Neural progenitor cell (in vitro differentiated cells): Measurements from ENCODE around the gene KLHL29. TPM values are rescaled to one million over a fixed set of nuclear protein-coding genes. Genes with fewer than 3 reads are reported as not detected.
A peak's percentile ranks its signal among the peaks of the same experiment; 100 is the strongest.

Source experiments
- DNase-seq: peaks from one replicate; pipeline ENCODE4 v3.0.0-alpha.2; 2016; ENCODE audit warnings: low spot score
- H2AFZ ChIP-seq: fragments of 200-600 bp; sonication (generic); replicated peaks from 2 replicates; pipeline ENCODE4 v1.6.1; 2016; ENCODE audit warnings: antibody characterized with exemption
- H3F3A ChIP-seq: fragments of 200-600 bp; sonication (generic); 2 replicates; pipeline ENCODE4 v1.6.1; 2016; ENCODE audit warnings: antibody characterized with exemption, low read depth
- H3K27ac ChIP-seq: fragments of 200-600 bp; sonication (generic); 2 replicates; pipeline ENCODE4 v1.5.1; 2016; ENCODE audit warnings: mild to moderate bottlenecking
- H3K27me3 ChIP-seq: fragments of 200-600 bp; sonication (generic); 2 replicates; pipeline ENCODE4 v1.6.1; 2016; ENCODE audit warnings: mild to moderate bottlenecking, moderate library complexity
- H3K36me3 ChIP-seq: fragments of 200-600 bp; sonication (generic); 2 replicates; pipeline ENCODE4 v1.5.1; 2016
- H3K4me1 ChIP-seq: fragments of 200-600 bp; sonication (generic); 2 replicates; pipeline ENCODE4 v1.6.1; 2016; ENCODE audit warnings: mixed run types
- H3K4me2 ChIP-seq: fragments of 200-600 bp; sonication (generic); 2 replicates; pipeline ENCODE4 v1.6.1; 2016
- H3K4me3 ChIP-seq: fragments of 200-600 bp; sonication (generic); 2 replicates; pipeline ENCODE4 v1.5.1; 2016
- H3K79me2 ChIP-seq: fragments of 200-600 bp; sonication (generic); 2 replicates; pipeline ENCODE4 v1.6.1; 2016; ENCODE audit warnings: low read depth
- H3K9ac ChIP-seq: fragments of 200-600 bp; sonication (generic); 2 replicates; pipeline ENCODE4 v1.6.1; 2016
- H3K9me3 ChIP-seq: fragments of 200-600 bp; sonication (generic); 2 replicates; pipeline ENCODE4 v1.5.1; 2016; ENCODE audit warnings: low read depth
- H4K20me1 ChIP-seq: fragments of 200-600 bp; sonication (generic); 2 replicates; pipeline ENCODE4 v1.6.1; 2016; ENCODE audit warnings: low read depth
- H3K27ac Mint-ChIP-seq: 3 replicates; pipeline ENCODE4 v1.8.0; 2021; ENCODE audit warnings: mixed read lengths
- H3K27me3 Mint-ChIP-seq: 2 replicates; pipeline ENCODE4 v1.8.0; 2022; ENCODE audit warnings: low read depth, mild to moderate bottlenecking, inconsistent platforms, moderate library complexity, mixed read lengths; ENCODE audit not compliant: insufficient read depth
- H3K36me3 Mint-ChIP-seq: 3 replicates; pipeline ENCODE4 v1.8.0; 2021; ENCODE audit warnings: mixed read lengths
- H3K4me1 Mint-ChIP-seq: 3 replicates; pipeline ENCODE4 v1.8.0; 2021; ENCODE audit warnings: mixed read lengths
- H3K4me3 Mint-ChIP-seq: 3 replicates; pipeline ENCODE4 v1.8.0; 2021; ENCODE audit warnings: mild to moderate bottlenecking, moderate library complexity, mixed read lengths
- H3K9me3 Mint-ChIP-seq: 3 replicates; pipeline ENCODE4 v1.8.0; 2020; ENCODE audit warnings: mixed read lengths
- EZH2 ChIP-seq: fragments of 200-600 bp; sonication (generic); IDR thresholded peaks from 2 replicates; pipeline ENCODE4 v1.6.1; 2017; ENCODE audit warnings: antibody characterized with exemption, mild to moderate bottlenecking, moderate library complexity
- EZH2phosphoT487 ChIP-seq: fragments of 200-600 bp; sonication (generic); IDR thresholded peaks from 2 replicates; pipeline ENCODE4 v1.6.1; 2017; ENCODE audit warnings: antibody characterized with exemption
- total RNA-seq: library from RNA; depleted of rRNA; stranded (reverse); fragments of >200 nt; gene quantifications from 2 replicates; pipeline ENCODE4 v1.2.3, GENCODE V29; 2015; ENCODE audit warnings: low replicate concordance
- TF ChIP-seq, protein P1 (sequence below): fragments of 200-600 bp; sonication (generic); IDR thresholded peaks from 2 replicates; pipeline ENCODE4 v1.5.1; 2017; ENCODE audit warnings: antibody characterized with exemption, mild to moderate bottlenecking

The KLHL29 gene
- total RNA-seq, 1 donor from 2014 or later: 1.6 TPM

- no peaks in the 10 kb centered on the region for H3K9me3 ChIP-seq
- H2AFZ ChIP-seq: no peak overlapping the region
- no peak overlapping the region for H3K4me3 ChIP-seq
- no peak overlapping the region for H3K4me3 Mint-ChIP-seq
- TF ChIP-seq, protein P1, sequence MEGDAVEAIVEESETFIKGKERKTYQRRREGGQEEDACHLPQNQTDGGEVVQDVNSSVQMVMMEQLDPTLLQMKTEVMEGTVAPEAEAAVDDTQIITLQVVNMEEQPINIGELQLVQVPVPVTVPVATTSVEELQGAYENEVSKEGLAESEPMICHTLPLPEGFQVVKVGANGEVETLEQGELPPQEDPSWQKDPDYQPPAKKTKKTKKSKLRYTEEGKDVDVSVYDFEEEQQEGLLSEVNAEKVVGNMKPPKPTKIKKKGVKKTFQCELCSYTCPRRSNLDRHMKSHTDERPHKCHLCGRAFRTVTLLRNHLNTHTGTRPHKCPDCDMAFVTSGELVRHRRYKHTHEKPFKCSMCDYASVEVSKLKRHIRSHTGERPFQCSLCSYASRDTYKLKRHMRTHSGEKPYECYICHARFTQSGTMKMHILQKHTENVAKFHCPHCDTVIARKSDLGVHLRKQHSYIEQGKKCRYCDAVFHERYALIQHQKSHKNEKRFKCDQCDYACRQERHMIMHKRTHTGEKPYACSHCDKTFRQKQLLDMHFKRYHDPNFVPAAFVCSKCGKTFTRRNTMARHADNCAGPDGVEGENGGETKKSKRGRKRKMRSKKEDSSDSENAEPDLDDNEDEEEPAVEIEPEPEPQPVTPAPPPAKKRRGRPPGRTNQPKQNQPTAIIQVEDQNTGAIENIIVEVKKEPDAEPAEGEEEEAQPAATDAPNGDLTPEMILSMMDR: no peak
- no peak for TF ChIP-seq EZH2phosphoT487
- TF ChIP-seq EZH2: no peak
- H3K27ac Mint-ChIP-seq: peak overlapping the region; percentile 80
- H3K36me3 ChIP-seq: no peaks in the 10 kb centered on the region
- no peak for DNase-seq
- H4K20me1 ChIP-seq: no peaks in the 10 kb centered on the region
- H3K9ac ChIP-seq: no peak overlapping the region
- peaks cover 11% of the 10 kb centered on the region for H3K4me1 Mint-ChIP-seq
- no peak overlapping the region for H3K27ac ChIP-seq
- H3F3A ChIP-seq: peaks cover 3% of the 10 kb centered on the region
- H3K4me1 ChIP-seq: peaks cover 2% of the 10 kb centered on the region
- H3K4me2 ChIP-seq: no peak overlapping the region
- H3K79me2 ChIP-seq: no peaks in the 10 kb centered on the region
- no peaks in the 10 kb centered on the region for H3K9me3 Mint-ChIP-seq
- H3K36me3 Mint-ChIP-seq: peaks cover 3% of the 10 kb centered on the region
- H3K27me3 ChIP-seq: peaks cover 14% of the 10 kb centered on the region
- no peaks in the 10 kb centered on the region for H3K27me3 Mint-ChIP-seq
Observed at GRCh38 chr2:23469142-23469540, 84.2 kb downstream of the KLHL29 start.

GRCh38 chr2:23475036-23475435 lies 90.1 kb downstream of the KLHL29 start:
- Mint-ChIP-seq H3K9me3 (no peaks in the 10 kb centered on the region), H3K4me3 (no peak overlapping the region), H3K36me3 (peaks cover 2% of the 10 kb centered on the region), H3K27ac (no peak overlapping the region), H3K4me1 (peaks cover 45% of the 10 kb centered on the region), H3K27me3 (peaks cover 2% of the 10 kb centered on the region)
- Histone ChIP-seq H3K27me3 (peaks cover 16% of the 10 kb centered on the region), H3K4me1 (peaks cover 30% of the 10 kb centered on the region), H3K79me2 (no peaks in the 10 kb centered on the region), H3K9me3 (no peaks in the 10 kb centered on the region), H4K20me1 (peaks cover 3% of the 10 kb centered on the region), H2AFZ (no peak overlapping the region), H3F3A (peaks cover 43% of the 10 kb centered on the region), H3K36me3 (no peaks in the 10 kb centered on the region), H3K27ac (no peak overlapping the region), H3K4me3 (no peak overlapping the region), H3K9ac (no peak overlapping the region), H3K4me2 (peak overlapping the region; percentile 66)
- DNase-seq: peak; percentile 83
- TF ChIP-seq EZH2 (no peak), EZH2phosphoT487 (peak; percentile 57)
- TF ChIP-seq, protein P1: no peak

DNA sequence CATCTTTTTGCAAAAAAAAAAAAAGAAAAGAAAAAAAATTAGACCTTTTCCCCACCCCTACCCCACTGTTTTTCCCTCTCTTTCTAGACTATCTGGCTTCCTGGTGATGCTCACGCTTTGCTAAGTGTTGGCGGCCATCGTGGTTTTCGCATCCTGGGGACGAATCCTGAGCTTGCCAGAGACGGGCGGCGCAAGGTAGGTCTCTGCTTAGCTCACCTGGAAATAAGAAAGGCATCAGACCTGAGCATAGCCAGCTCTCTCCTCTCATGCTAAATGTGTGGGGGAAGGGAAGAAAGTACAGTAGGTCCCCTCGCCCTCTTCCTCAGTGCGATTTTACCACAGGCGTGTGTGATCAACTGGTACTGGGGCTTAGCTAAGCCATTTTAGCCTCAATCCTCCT lies 90.5 kb downstream of the KLHL29 start:
- Mint-ChIP-seq H3K4me1 (peaks cover 46% of the 10 kb centered on the region), H3K36me3 (peaks cover 2% of the 10 kb centered on the region), H3K9me3 (no peaks in the 10 kb centered on the region), H3K27me3 (peaks cover 2% of the 10 kb centered on the region), H3K27ac (no peak overlapping the region), H3K4me3 (no peak overlapping the region)
- no peaks in the 10 kb centered on the region for H3K36me3 ChIP-seq
- H3K79me2 ChIP-seq: no peaks in the 10 kb centered on the region
- peak overlapping the region; percentile 66 for H3K4me2 ChIP-seq
- no peak overlapping the region for H2AFZ ChIP-seq
- no peak overlapping the region for H3K4me3 ChIP-seq
- peaks cover 43% of the 10 kb centered on the region for H3F3A ChIP-seq
- H3K4me1 ChIP-seq: peaks cover 30% of the 10 kb centered on the region
- DNase-seq: no peak
- no peaks in the 10 kb centered on the region for H3K9me3 ChIP-seq
- TF ChIP-seq EZH2phosphoT487 (no peak), EZH2 (no peak)
- TF ChIP-seq, protein P1: no peak
- H4K20me1 ChIP-seq: peaks cover 3% of the 10 kb centered on the region
- H3K27ac ChIP-seq: no peak overlapping the region
- no peak overlapping the region for H3K9ac ChIP-seq
- H3K27me3 ChIP-seq: peaks cover 16% of the 10 kb centered on the region
